ENCODE results near the gene TRAF5.
"Not testable (repeated sequence)": the region's sequence is repeated elsewhere in the genome, so short reads cannot be mapped to it uniquely, and the experiment has no call there.

The TRAF5 gene

DNA sequence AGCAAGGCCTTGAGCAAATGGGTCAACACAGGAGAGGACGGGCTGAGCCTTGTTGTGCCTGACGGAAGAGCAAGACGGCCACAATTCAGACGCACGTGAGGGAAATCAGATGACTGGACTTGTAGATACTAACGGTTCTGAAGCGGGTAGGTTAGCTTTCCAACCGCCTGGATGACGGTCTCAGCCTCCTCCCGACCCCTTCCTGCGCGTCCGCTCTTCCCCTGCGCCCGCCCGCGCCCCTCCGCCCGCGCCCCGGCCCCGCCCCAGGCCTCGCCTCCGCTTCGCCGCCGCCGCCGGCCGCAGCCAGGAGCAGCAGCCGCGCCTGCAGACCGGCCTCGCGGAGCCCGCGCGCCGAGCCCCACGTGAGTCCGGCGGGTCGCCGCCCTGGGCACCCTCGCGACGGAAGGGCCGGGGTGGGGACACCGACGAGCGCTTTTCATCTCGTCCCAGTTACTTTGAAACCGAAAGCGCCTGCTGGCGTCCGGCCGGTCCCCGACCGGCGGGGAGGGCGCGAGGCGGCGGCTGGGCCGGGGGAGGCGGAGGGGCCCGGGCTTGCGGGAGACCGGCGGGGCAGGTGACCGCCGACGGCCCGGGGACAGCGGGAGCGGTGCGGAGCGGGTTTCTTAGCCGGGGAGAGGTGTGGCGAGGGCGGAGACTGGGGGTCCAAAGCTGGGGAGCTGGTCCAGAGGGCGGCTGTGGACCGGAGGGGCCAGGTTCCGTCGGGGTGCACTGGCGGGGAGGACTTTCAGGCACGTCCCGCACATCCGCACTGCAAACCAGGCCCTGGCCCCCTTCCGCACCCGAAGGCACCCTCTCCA, at the start of gene TRAF5:
Gene TRAF5, plus strand, starts transcription at position 306 of the 818 bp plus-strand sequence. CDS start 26,407 bp downstream, outside the sequence.
- no peak for DNase-seq

DNA sequence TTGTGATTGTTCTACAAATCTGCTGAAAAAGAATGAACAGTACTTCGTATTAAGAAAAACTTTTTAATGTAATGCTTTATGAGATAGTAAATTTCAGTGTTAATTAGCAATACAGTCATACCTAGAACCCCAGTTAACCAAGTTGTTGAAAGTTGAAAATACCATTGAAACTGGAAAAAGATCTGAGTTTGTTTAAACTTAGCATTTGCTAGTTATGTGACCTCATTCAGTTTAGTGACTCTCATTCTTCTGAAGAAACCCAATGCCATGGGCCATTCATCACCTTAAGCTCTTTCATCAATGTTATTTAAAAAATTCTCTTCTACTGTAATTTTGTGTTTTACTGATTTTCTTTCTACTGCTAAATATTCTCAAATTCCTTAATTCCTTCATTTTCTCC, 47.3 kb upstream of the TRAF5 start:
- DNase-seq, result no peak

- DNase-seq, result no peak
Measured at GRCh38 chr1:211280910-211281309, 45.7 kb upstream of the TRAF5 start.

DNA sequence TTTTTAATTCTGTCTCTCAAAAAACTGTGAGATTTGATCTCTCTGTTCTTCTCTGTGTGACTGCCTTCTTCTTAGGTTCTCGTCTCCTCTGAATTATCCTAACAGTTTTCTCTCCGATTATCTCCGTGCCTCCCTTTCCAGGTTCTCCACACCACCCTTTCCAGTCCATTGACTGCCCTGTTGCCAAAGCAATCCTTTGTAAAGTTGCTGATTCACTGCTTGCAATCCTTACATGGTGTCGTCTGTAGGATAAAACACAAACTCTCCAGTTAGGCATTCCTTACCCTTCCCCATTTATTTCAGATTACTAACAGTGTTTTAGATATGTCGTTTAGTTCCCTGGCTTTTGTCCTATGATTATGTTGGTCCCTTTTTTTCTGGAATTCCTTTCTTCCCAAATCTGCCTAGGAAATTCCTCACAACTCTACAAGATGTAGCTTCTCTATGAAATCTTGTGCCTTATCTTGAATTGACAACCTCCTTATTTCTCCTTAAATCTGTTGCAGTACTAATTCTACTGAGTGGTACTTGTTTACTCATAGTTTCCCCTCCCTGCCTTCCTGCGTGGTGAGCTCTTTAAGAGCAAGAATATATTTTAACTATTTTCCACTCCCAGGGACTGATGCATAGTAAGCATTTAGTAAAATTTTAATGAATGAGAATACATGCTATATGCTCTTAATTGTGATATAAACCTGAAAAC, 45.2 kb upstream of the TRAF5 start:
- DNase-seq, result no peak

GRCh38 chr1:211282023-211282373, 44.6 kb upstream of the TRAF5 start:
- no peak for DNase-seq

GRCh38 chr1:211285196-211285595, 41.4 kb upstream of the TRAF5 start:
- no peak for DNase-seq

DNA sequence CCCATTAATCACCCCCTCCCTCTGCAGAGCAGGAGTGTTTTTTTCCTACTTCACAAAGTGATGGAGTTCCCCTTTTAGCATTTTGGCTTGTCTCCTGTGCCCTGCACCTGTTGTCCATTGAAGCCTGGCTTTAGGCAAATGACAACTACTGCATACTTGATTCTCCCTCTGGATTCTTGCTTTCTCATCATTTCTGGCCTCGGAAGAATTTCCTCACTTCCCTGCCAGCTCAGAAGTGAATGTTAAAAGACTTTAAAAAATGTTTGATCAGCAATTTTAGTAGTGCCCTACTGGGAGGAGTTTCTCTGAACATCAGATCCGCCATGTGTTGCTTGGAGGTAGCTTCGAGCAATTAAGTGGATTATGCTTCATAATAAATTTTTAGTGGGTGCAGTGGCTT, 39.4 kb upstream of the TRAF5 start:
- DNase-seq, result no peak

DNA sequence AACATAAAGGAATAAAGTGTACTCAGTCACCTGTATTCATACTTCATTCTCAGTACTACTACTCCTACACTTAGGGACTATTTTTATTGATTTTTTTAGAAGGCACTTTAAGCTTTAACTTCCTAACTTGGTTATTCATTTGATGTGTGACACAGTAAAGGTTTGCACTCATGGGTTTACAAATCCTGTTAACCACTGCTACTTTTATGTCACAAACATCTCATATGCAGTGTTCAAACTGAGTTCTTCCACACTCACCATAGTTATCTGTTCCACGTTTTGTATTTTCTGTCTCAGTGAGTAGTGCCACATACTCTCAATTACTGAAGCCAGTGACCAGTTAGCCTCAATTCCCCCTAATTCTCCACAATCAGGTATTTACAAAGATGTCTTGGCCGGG, 34.2 kb upstream of the TRAF5 start:
- no peak for DNase-seq

- DNase-seq, result no peak
Measured at GRCh38 chr1:211296396-211296795, 30.2 kb upstream of the TRAF5 start.

GRCh38 chr1:211305044-211305443, 21.6 kb upstream of the TRAF5 start:
- no peak for DNase-seq

DNA sequence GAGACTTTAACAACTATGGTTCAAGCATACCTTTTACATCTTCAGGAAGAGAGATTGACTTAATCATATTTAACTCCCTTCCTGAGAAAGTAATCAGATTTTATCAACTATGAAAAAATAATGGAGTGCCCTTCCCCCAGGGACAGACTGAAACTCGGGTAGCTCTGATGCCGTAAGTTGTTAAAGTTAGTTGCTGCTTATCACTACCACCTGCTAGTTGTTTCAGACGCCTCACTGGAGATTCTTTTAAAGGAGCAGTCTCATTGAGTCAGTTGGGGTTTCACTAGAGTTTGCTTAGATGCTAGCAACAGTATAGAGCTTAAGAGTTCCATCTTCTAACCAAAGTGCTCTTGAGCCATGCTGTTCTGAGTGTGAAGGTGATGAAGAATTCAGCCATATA, 17.0 kb upstream of the TRAF5 start:
- no peak for DNase-seq

DNA sequence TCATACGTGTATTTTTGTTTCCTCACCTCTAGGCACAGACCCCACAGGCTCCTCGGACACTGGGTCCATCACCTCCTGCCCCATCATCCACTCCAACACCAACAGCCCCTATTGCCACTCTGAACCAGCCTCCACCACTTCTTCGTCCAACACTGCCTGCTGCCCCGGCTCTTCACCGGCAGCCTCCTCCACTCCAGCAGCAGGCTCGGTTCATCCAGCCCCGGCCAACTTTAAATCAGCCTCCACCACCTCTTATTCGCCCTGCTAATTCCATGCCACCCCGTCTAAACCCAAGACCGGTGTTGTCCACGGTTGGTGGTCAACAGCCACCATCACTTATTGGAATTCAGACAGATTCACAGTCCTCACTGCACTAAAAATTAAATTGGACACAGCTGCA, 13.2 kb upstream of the TRAF5 start:
- no peak for DNase-seq

GRCh38 chr1:211318576-211319280, 7.9 kb upstream of the TRAF5 start:
- DNase-seq, result no peak

DNA sequence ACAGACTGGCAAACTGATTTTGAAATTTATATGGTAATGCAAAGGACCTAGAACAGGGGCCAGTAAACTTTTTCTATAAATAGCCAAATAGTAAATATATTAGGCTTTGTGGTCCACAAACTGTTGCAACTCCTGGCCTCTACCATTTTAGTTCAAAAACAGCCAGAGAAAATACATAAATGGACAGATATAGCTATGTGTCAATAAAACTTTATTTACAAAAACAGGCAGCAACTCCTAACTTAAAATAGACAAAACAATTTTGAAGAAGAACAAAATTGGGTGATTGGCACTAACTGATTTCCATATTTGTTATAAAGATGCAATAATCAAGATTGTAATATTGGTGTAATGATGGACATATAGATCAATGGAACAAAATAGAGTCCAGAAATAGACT, 6.7 kb upstream of the TRAF5 start:
- no peak for DNase-seq

- no peak for DNase-seq
Measured at GRCh38 chr1:211320980-211321379, 5.7 kb upstream of the TRAF5 start.

- not testable (repeated sequence) for DNase-seq
Measured at GRCh38 chr1:211321646-211322045, 5.0 kb upstream of the TRAF5 start.

- DNase-seq, result no peak
Measured at GRCh38 chr1:211323156-211324063, 3.2 kb upstream of the TRAF5 start.

- DNase-seq, result no peak
Measured at GRCh38 chr1:211324992-211325775, 1.4 kb upstream of the TRAF5 start.

- DNase-seq, result no peak
Measured at GRCh38 chr1:211326140-211326527, 499 bp upstream of the TRAF5 start.

GRCh38 chr1:211327346-211327921, 801 bp downstream of the TRAF5 start:
- no peak for DNase-seq

DNA sequence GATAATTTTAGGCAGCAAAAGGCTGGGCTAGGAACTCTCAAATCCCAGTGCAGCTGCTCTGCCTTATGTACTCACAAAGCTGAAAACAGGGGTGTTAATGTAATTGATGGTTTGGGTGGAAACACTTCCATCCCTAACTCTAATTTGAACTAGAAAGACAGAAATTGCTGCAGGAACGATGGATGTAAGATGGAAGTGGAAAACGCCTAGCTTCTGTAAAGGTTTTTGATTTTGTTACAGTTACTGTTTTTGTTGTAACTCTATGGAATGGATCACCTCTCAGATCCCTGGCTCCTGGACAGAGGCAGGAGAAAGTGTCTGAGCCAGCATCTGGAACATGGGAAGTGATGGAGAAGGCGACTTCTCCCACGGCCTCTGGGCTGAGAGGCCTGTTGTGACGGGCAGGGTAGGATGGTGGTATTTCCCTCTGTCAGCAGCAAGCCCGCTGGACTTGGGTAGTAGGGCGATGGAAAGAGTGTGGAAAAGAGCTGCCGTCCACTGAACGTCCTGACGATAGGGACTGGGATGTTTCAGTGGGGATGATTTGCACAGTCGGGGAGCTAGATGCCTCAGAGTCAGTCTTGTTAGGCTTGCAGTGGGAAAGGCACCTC, 1.6 kb downstream of the TRAF5 start:
- no peak for DNase-seq
